IMR-90 (cell line): ENCODE data around the gene COL20A1. TPM values are rescaled to one million over a fixed set of nuclear protein-coding genes. Genes with fewer than 3 reads are reported as not detected.

Source experiments
- ATAC-seq: fragments of 200-7000 bp; cut with Tn5 transposase; 2 replicates; pipeline ENCODE4 v1.9.1; 2020; ENCODE audit warnings: low read depth, mild to moderate bottlenecking, moderate library complexity
- BruUV-seq: library from RNA; stranded (reverse); fragments of 400-500 nt; replicated peaks from 2 replicates; lab custom pipeline; 2021; lab: Mats Ljungman, UMichigan
- CTCF ChIA-PET: fragments of 300-600 bp; formaldehyde crosslinking; extraction: SDS; loops from one replicate; lab custom pipeline; 2021; ENCODE audit warnings: antibody characterized with exemption; lab: Yijun Ruan, JAX
- POLR2A ChIA-PET: fragments of 300-600 bp; sonication (Branson Sonifier 250); formaldehyde crosslinking; loops from one replicate; lab custom pipeline; 2022; ENCODE audit warnings: antibody characterized with exemption; ENCODE audit not compliant: unreplicated experiment; lab: Charles Lee
- DNase-seq: peaks from one replicate; pipeline ENCODE4 v3.0.0; 2013
- H2AFZ ChIP-seq: replicated peaks from 2 replicates; pipeline ENCODE3; 2013; ENCODE audit warnings: low read length, mild to moderate bottlenecking; ENCODE audit not compliant: poor library complexity
- H2AK5ac ChIP-seq: 2 replicates; pipeline ENCODE4 v1.6.1; 2013; ENCODE audit warnings: low read depth, low read length, inconsistent platforms
- H2AK9ac ChIP-seq: replicated peaks from 2 replicates; pipeline ENCODE3; 2013; ENCODE audit warnings: mild to moderate bottlenecking, low read depth, low read length, moderate library complexity; ENCODE audit not compliant: poor library complexity
- H2BK120ac ChIP-seq: 2 replicates; pipeline ENCODE4 v1.6.1; 2013; ENCODE audit warnings: low read depth, low read length, inconsistent platforms
- H2BK15ac ChIP-seq: 3 replicates; pipeline ENCODE4 v1.6.1; 2013; ENCODE audit warnings: low read depth, low read length, inconsistent platforms
- H2BK20ac ChIP-seq: 2 replicates; pipeline ENCODE4 v1.6.1; 2013; ENCODE audit warnings: low read depth, mild to moderate bottlenecking, inconsistent platforms, low read length, moderate library complexity
- H2BK5ac ChIP-seq: 2 replicates; pipeline ENCODE4 v1.6.1; 2013; ENCODE audit warnings: mild to moderate bottlenecking, low read depth, low read length, inconsistent platforms; ENCODE audit not compliant: poor library complexity, severe bottlenecking
- H3K14ac ChIP-seq: replicated peaks from 2 replicates; pipeline ENCODE4 v1.6.1; 2013; ENCODE audit warnings: low read depth, low read length, inconsistent platforms
- H3K18ac ChIP-seq: 2 replicates; pipeline ENCODE4 v1.6.1; 2013; ENCODE audit warnings: low read depth, low read length, control low read depth
- H3K23ac ChIP-seq: 2 replicates; pipeline ENCODE4 v1.6.1; 2013; ENCODE audit warnings: low read depth, low read length, inconsistent platforms
- H3K27ac ChIP-seq: 2 replicates; pipeline ENCODE4 v1.5.1; 2013; ENCODE audit warnings: mild to moderate bottlenecking, control low read depth, low read length; ENCODE audit not compliant: insufficient read depth
- H3K27me3 ChIP-seq: 2 replicates; pipeline ENCODE4 v1.6.1; 2013; ENCODE audit warnings: low read length; ENCODE audit not compliant: control insufficient read depth, insufficient read depth
- H3K36me3 ChIP-seq: 2 replicates; pipeline ENCODE4 v1.6.1; 2013; ENCODE audit warnings: low read length, mixed read lengths; ENCODE audit not compliant: control insufficient read depth, insufficient read depth
- H3K4ac ChIP-seq: 2 replicates; pipeline ENCODE4 v1.6.1; 2013; ENCODE audit warnings: low read depth, low read length, inconsistent platforms
- H3K4me1 ChIP-seq: 2 replicates; pipeline ENCODE4 v1.6.1; 2013; ENCODE audit warnings: low read length, mixed read lengths; ENCODE audit not compliant: control insufficient read depth, insufficient read depth
- H3K4me2 ChIP-seq: 2 replicates; pipeline ENCODE4 v1.6.1; 2013; ENCODE audit warnings: low read depth, mild to moderate bottlenecking, control low read depth, low read length, moderate library complexity
- H3K4me3 ChIP-seq: 2 replicates; pipeline ENCODE4 v1.5.1; 2013; ENCODE audit warnings: low read depth, mild to moderate bottlenecking, control low read depth, low read length, moderate library complexity; ENCODE audit not compliant: insufficient read depth
- H3K56ac ChIP-seq: 2 replicates; pipeline ENCODE4 v1.6.1; 2013; ENCODE audit warnings: low read length, inconsistent platforms; ENCODE audit not compliant: insufficient read depth; ENCODE audit errors: extremely low read depth
- H3K79me1 ChIP-seq, 2 experiments: 2 replicates each; pipeline ENCODE4 v1.6.1; 2013; ENCODE audit warnings: low read length in 2 of 2, inconsistent platforms in 1 of 2, low read depth in 1 of 2
- H3K9ac ChIP-seq: 2 replicates; pipeline ENCODE4 v1.6.1; 2013; ENCODE audit warnings: low read depth, low read length, control low read depth
- H3K9me1 ChIP-seq: 2 replicates; pipeline ENCODE4 v1.6.1; 2013; ENCODE audit warnings: low read length, inconsistent platforms; ENCODE audit not compliant: insufficient read depth
- H3K9me3 ChIP-seq: 2 replicates; pipeline ENCODE4 v1.6.1; 2013; ENCODE audit warnings: low read length; ENCODE audit not compliant: control insufficient read depth, insufficient read depth
- H4K20me1 ChIP-seq: 2 replicates; pipeline ENCODE4 v1.6.1; 2013; ENCODE audit warnings: low read length, inconsistent platforms; ENCODE audit not compliant: insufficient read depth
- H4K5ac ChIP-seq: 2 replicates; pipeline ENCODE4 v1.6.1; 2013; ENCODE audit warnings: mild to moderate bottlenecking, low read depth, low read length, control low read depth
- H4K8ac ChIP-seq, 2 experiments: 2 replicates each; pipeline ENCODE4 v1.6.1; 2013; ENCODE audit warnings: low read depth in 2 of 2, low read length in 2 of 2, control low read depth in 1 of 2, inconsistent platforms in 1 of 2
- H4K91ac ChIP-seq: 2 replicates; pipeline ENCODE4 v1.6.1; 2013; ENCODE audit warnings: low read depth, low read length, inconsistent platforms; ENCODE audit not compliant: insufficient read depth
- BHLHE40 ChIP-seq: fragments of 150-350 bp; IDR thresholded peaks from 2 replicates; pipeline ENCODE4 v1.6.1; 2016; ENCODE audit warnings: mild to moderate bottlenecking, low read depth, low read length
- CEBPB ChIP-seq: IDR thresholded peaks from 2 replicates; pipeline ENCODE4 v1.6.1; 2012; ENCODE audit warnings: low read depth, low read length, improper control_type of control experiment
- CHD1 ChIP-seq: IDR thresholded peaks from 2 replicates; pipeline ENCODE4 v1.6.1; 2012; ENCODE audit warnings: low read depth, low read length, improper control_type of control experiment
- CTCF ChIP-seq: conservative IDR thresholded peaks from 2 replicates; pipeline ENCODE4 v1.5.1; 2012; ENCODE audit warnings: mild to moderate bottlenecking, low read depth, low read length, improper control_type of control experiment
- ELK1 ChIP-seq: fragments of 150-350 bp; IDR thresholded peaks from 2 replicates; pipeline ENCODE4 v1.6.1; 2016; ENCODE audit warnings: low read depth, mild to moderate bottlenecking, low read length, moderate library complexity, borderline replicate concordance
- FOS ChIP-seq: fragments of 150-350 bp; IDR thresholded peaks from 2 replicates; pipeline ENCODE4 v1.6.1; 2016; ENCODE audit warnings: low read depth, low read length
- MAFK ChIP-seq: IDR thresholded peaks from 2 replicates; pipeline ENCODE4 v1.6.1; 2012; ENCODE audit warnings: low read depth, low read length, improper control_type of control experiment
- MAZ ChIP-seq: IDR thresholded peaks from 2 replicates; pipeline ENCODE4 v1.6.1; 2012; ENCODE audit warnings: low read depth, mild to moderate bottlenecking, low read length, improper control_type of control experiment, moderate library complexity, borderline replicate concordance
- MXI1 ChIP-seq: IDR thresholded peaks from 2 replicates; pipeline ENCODE4 v1.6.1; 2012; ENCODE audit warnings: low read depth, mild to moderate bottlenecking, low read length, moderate library complexity, borderline replicate concordance
- NFE2L2 ChIP-seq: fragments of 150-350 bp; IDR thresholded peaks from 2 replicates; pipeline ENCODE4 v1.6.1; 2016; ENCODE audit warnings: low read depth, mild to moderate bottlenecking, low read length
- POLR2A ChIP-seq: IDR thresholded peaks from 2 replicates; pipeline ENCODE4 v1.6.1; 2012; ENCODE audit warnings: mild to moderate bottlenecking, low read depth, low read length
- RAD21 ChIP-seq: IDR thresholded peaks from 2 replicates; pipeline ENCODE4 v1.6.1; 2012; ENCODE audit warnings: low read length, improper control_type of control experiment
- RCOR1 ChIP-seq: IDR thresholded peaks from 2 replicates; pipeline ENCODE4 v1.6.1; 2012; ENCODE audit warnings: mild to moderate bottlenecking, low read length, improper control_type of control experiment; ENCODE audit not compliant: insufficient replicate concordance
- RFX5 ChIP-seq: IDR thresholded peaks from 2 replicates; pipeline ENCODE4 v1.8.0; 2012; ENCODE audit warnings: low read depth, mild to moderate bottlenecking, low read length, moderate library complexity
- SMC3 ChIP-seq: fragments of 150-350 bp; IDR thresholded peaks from 2 replicates; pipeline ENCODE4 v1.6.1; 2016; ENCODE audit warnings: low read depth, mild to moderate bottlenecking, antibody characterized with exemption, low read length, moderate library complexity
- WGBS, 2 experiments: methylation state at CpG; one replicate each; pipeline versions ENCODE4 v1.1.5 to v1.1.7; 2013; ENCODE audit warnings: missing lambda C conversion rate in 2 of 2; ENCODE audit not compliant: insufficient read length in 1 of 2; ENCODE audit errors: extremely low coverage in 2 of 2; 5-methylcytosine and 5-hydroxymethylcytosine counted together
- dilution Hi-C: fragments of 300-500 bp; cut with HindIII; formaldehyde crosslinking; loops from one replicate; pipeline ENCODE4 v1.14.3; 2018; ENCODE audit warnings: low sequenced_read_pairs; ENCODE audit not compliant: unreplicated experiment
- in situ Hi-C: fragments of 300-500 bp; cut with MboI; formaldehyde crosslinking; loops from 3 replicates; pipeline ENCODE4 v1.14.3; 2019; ENCODE audit warnings: low sequenced_read_pairs, inconsistent platforms, mixed read lengths
- intact Hi-C: fragments of 100-400 bp; cut with micrococcal nuclease; formaldehyde crosslinking; loops from 2 replicates; pipeline ENCODE4 v1.10.0; 2022
- polyA plus RNA-seq, 3 experiments: library from polyadenylated mRNA; depleted of rRNA; stranded (reverse); fragments of >200 nt; gene quantifications; 2 replicates each; pipeline ENCODE4 v1.2.3, GENCODE V29; 2012; ENCODE audit warnings: low replicate concordance in 1 of 3
- total RNA-seq: library from RNA; depleted of rRNA; stranded (reverse); fragments of >200 nt; gene quantifications from 2 replicates; pipeline ENCODE4 v1.2.3, GENCODE V29; 2012

The COL20A1 gene
- total and polyA plus RNA-seq, 2 of the 4 experiments (the other 2 are of a cell fraction) = not detected

- no peaks in the 10 kb centered on the region for H3K9me3 ChIP-seq
- H2BK120ac ChIP-seq = no peak overlapping the region
- H3K56ac ChIP-seq = no peak overlapping the region
- in situ Hi-C loops (no loop called here), intact Hi-C loops (no loop called here), dilution Hi-C loops (no loop called here)
- H3K23ac ChIP-seq = no peak overlapping the region
- no peaks in the 10 kb centered on the region for H3K4me1 ChIP-seq
- H4K8ac ChIP-seq = no peak overlapping the region
- H3K4ac ChIP-seq = no peak overlapping the region
- H3K79me1 ChIP-seq = no peaks in the 10 kb centered on the region
- H2BK5ac ChIP-seq = no peak overlapping the region
- BruUV-seq = no TSS peak
- H4K5ac ChIP-seq = no peak overlapping the region
- no peak overlapping the region for H3K14ac ChIP-seq
- no peak overlapping the region for H2AK9ac ChIP-seq
- no peak overlapping the region for H2BK15ac ChIP-seq
- peaks cover 5% of the 10 kb centered on the region; the same call in 1 of the 2 replicates for H4K20me1 ChIP-seq
- H3K4me3 ChIP-seq = no peak overlapping the region
- H3K18ac ChIP-seq = no peak overlapping the region
- H3K36me3 ChIP-seq = no peaks in the 10 kb centered on the region
- H3K27ac ChIP-seq = no peak overlapping the region
- H3K9ac ChIP-seq = no peak overlapping the region
- no CpG with 5 or more reads among the region's 8 CpGs for WGBS, 2 experiments
- DNase-seq = no peak
- TF ChIP-seq POLR2A (no peak), MAFK (no peak), FOS (no peak), CEBPB (no peak), CTCF (no peak), RFX5 (no peak), MAZ (no peak), RCOR1 (no peak), BHLHE40 (no peak), MXI1 (no peak), CHD1 (no peak), ELK1 (no peak), SMC3 (no peak), NFE2L2 (no peak), RAD21 (no peak)
- peaks cover 23% of the 10 kb centered on the region for H3K27me3 ChIP-seq
- H2AK5ac ChIP-seq = no peak overlapping the region
- H2BK20ac ChIP-seq = no peak overlapping the region
- ChIA-PET POLR2A (no interaction called here), CTCF (no interaction called here)
- no peak overlapping the region for H3K4me2 ChIP-seq
- H3K9me1 ChIP-seq = no peaks in the 10 kb centered on the region
- H4K91ac ChIP-seq = no peak overlapping the region
- no peak for ATAC-seq
- no peak overlapping the region for H2AFZ ChIP-seq
These were observed 12.4 kb downstream of the COL20A1 start for GRCh38 chr20:63305393-63305792.
